SJCRH30 (cell line): Measurements from ENCODE around the gene CDK2. TPM values are rescaled to one million over a fixed set of nuclear protein-coding genes. Genes with fewer than 3 reads are reported as not detected.
"Not testable (repeated sequence)": the region's sequence is repeated elsewhere in the genome, so short reads cannot be mapped to it uniquely, and the experiment has no call there.

Source experiments
- DNase-seq, 2 experiments: peaks; one replicate each; pipeline ENCODE4 v3.0.0-alpha.2; 2015 to 2020
- H3K27ac ChIP-seq: fragments of 250-450 bp; sonication (Bioruptor Pico); 2 replicates; pipeline ENCODE4 v1.5.1; 2020; ENCODE audit warnings: mild to moderate bottlenecking, moderate library complexity
- H3K27me3 ChIP-seq: fragments of 250-450 bp; sonication (Bioruptor Pico); 2 replicates; pipeline ENCODE4 v1.5.1; 2020; ENCODE audit warnings: mild to moderate bottlenecking, moderate library complexity
- H3K36me3 ChIP-seq: fragments of 250-450 bp; sonication (Bioruptor Pico); 2 replicates; pipeline ENCODE4 v1.5.1; 2020; ENCODE audit warnings: mild to moderate bottlenecking, moderate library complexity
- H3K4me1 ChIP-seq: fragments of 250-450 bp; sonication (Bioruptor Pico); 2 replicates; pipeline ENCODE4 v1.5.1; 2020; ENCODE audit warnings: mild to moderate bottlenecking, moderate library complexity
- H3K4me3 ChIP-seq: fragments of 250-450 bp; sonication (Bioruptor Pico); 2 replicates; pipeline ENCODE4 v1.5.1; 2020; ENCODE audit warnings: mild to moderate bottlenecking, moderate library complexity
- H3K9me3 ChIP-seq: fragments of 250-450 bp; sonication (Bioruptor Pico); replicated peaks from 2 replicates; pipeline ENCODE4 v1.5.1; 2020; ENCODE audit warnings: mild to moderate bottlenecking, moderate library complexity
- total RNA-seq: library from RNA; depleted of rRNA; stranded (reverse); fragments of >200 nt; shearing (Covaris generic); gene quantifications from 2 replicates; pipeline ENCODE4 v1.2.3, GENCODE V29; 2014

CDK2 gene
- total RNA-seq, 1 experiment from 2014 or later = 106 TPM

- H3K9me3 ChIP-seq = no peaks in the 10 kb centered on the region
- H3K27me3 ChIP-seq = no peaks in the 10 kb centered on the region
- peaks cover 25% of the 10 kb centered on the region for H3K36me3 ChIP-seq
- no peak for DNase-seq
- no peak overlapping the region for H3K27ac ChIP-seq
- H3K4me3 ChIP-seq = no peak overlapping the region
- peaks cover 12% of the 10 kb centered on the region for H3K4me1 ChIP-seq
Measured at GRCh38 chr12:55982319-55982936, 15.8 kb downstream of the CDK2 start.

GRCh38 chr12:55983232-55983842, 16.7 kb downstream of the CDK2 start:
- no peaks in the 10 kb centered on the region for H3K27me3 ChIP-seq
- no peak overlapping the region for H3K27ac ChIP-seq
- H3K9me3 ChIP-seq = no peaks in the 10 kb centered on the region
- peaks cover 12% of the 10 kb centered on the region for H3K4me1 ChIP-seq
- no peak overlapping the region for H3K4me3 ChIP-seq
- H3K36me3 ChIP-seq = peaks cover 32% of the 10 kb centered on the region
- DNase-seq = no peak

GRCh38 chr12:55984861-55985260, 18.2 kb downstream of the CDK2 start:
- H3K27ac ChIP-seq = no peak overlapping the region
- H3K27me3 ChIP-seq = no peaks in the 10 kb centered on the region
- H3K36me3 ChIP-seq = peaks cover 39% of the 10 kb centered on the region
- H3K9me3 ChIP-seq = no peaks in the 10 kb centered on the region
- H3K4me3 ChIP-seq = no peak overlapping the region
- peaks cover 12% of the 10 kb centered on the region for H3K4me1 ChIP-seq
- no peak for DNase-seq

GRCh38 chr12:55985341-55985740, 18.7 kb downstream of the CDK2 start:
- no peaks in the 10 kb centered on the region for H3K27me3 ChIP-seq
- no peaks in the 10 kb centered on the region for H3K9me3 ChIP-seq
- peaks cover 12% of the 10 kb centered on the region for H3K4me1 ChIP-seq
- peaks cover 39% of the 10 kb centered on the region for H3K36me3 ChIP-seq
- no peak overlapping the region for H3K27ac ChIP-seq
- no peak for DNase-seq
- H3K4me3 ChIP-seq = no peak overlapping the region

- H3K4me3 ChIP-seq, H3K9me3 ChIP-seq, H3K27ac ChIP-seq, H3K27me3 ChIP-seq: not testable (repeated sequence)
- DNase-seq = peak in 1 of 2 experiments; percentile 14
- H3K4me1 ChIP-seq = peaks cover 12% of the 10 kb centered on the region
- H3K36me3 ChIP-seq = peaks cover 40% of the 10 kb centered on the region
Measured at GRCh38 chr12:55985976-55986375, 19.3 kb downstream of the CDK2 start.

- H3K36me3 ChIP-seq = peaks cover 43% of the 10 kb centered on the region
- DNase-seq = no peak
- no peaks in the 10 kb centered on the region for H3K27me3 ChIP-seq
- H3K4me3 ChIP-seq = no peak overlapping the region
- no peaks in the 10 kb centered on the region for H3K9me3 ChIP-seq
- H3K27ac ChIP-seq = no peak overlapping the region
- H3K4me1 ChIP-seq = no peaks in the 10 kb centered on the region
Measured at GRCh38 chr12:55991110-55991509, 24.5 kb downstream of the CDK2 start.

GRCh38 chr12:55993230-55993853, 26.7 kb downstream of the CDK2 start:
- H3K27ac ChIP-seq = no peak overlapping the region
- no peak overlapping the region for H3K4me3 ChIP-seq
- no peaks in the 10 kb centered on the region for H3K4me1 ChIP-seq
- H3K27me3 ChIP-seq = no peaks in the 10 kb centered on the region
- H3K9me3 ChIP-seq = no peaks in the 10 kb centered on the region
- DNase-seq = no peak
- peaks cover 30% of the 10 kb centered on the region for H3K36me3 ChIP-seq

- Histone ChIP-seq H3K36me3 (peaks cover 19% of the 10 kb centered on the region), H3K4me3 (no peak overlapping the region), H3K4me1 (no peaks in the 10 kb centered on the region), H3K27me3 (no peaks in the 10 kb centered on the region), H3K9me3 (no peaks in the 10 kb centered on the region), H3K27ac (no peak overlapping the region)
- DNase-seq = no peak
Measured at GRCh38 chr12:55995366-55995765, 28.7 kb downstream of the CDK2 start.

- Histone ChIP-seq H3K27ac (no peak overlapping the region), H3K27me3 (no peaks in the 10 kb centered on the region)
- peak; percentile 31 to 77 for DNase-seq
Measured at GRCh38 chr12:55996201-55996714, 29.6 kb downstream of the CDK2 start.

GRCh38 chr12:55996715-55997534, 30.3 kb downstream of the CDK2 start, which contains the start of gene SUOX:
Gene SUOX (plus strand): TSS chr12:55997276. CDS start chr12:56002222, 4,946 bp downstream.
- Histone ChIP-seq H3K4me3 (peak within 1 kb of the TSS; percentile 59), H3K4me1 (no peaks in the 10 kb centered on the region), H3K9me3 (no peaks in the 10 kb centered on the region), H3K36me3 (peaks cover 8% of the 10 kb centered on the region; the same call in 1 of the 2 replicates), H3K27ac (no peak within 1 kb of the TSS), H3K27me3 (no peaks in the 10 kb centered on the region)
- DNase-seq = peak; percentile 94 to 95

More at GRCh38 chr12:55996201-55996714, 29.6 kb downstream of the CDK2 start:
- peak overlapping the region; percentile 59 for H3K4me3 ChIP-seq
- peaks cover 10% of the 10 kb centered on the region for H3K36me3 ChIP-seq
- no peaks in the 10 kb centered on the region for H3K4me1 ChIP-seq
- no peaks in the 10 kb centered on the region for H3K9me3 ChIP-seq

GRCh38 chr12:55997535-55997859, 30.9 kb downstream of the CDK2 start:
- Histone ChIP-seq H3K4me1 (no peaks in the 10 kb centered on the region), H3K9me3 (no peaks in the 10 kb centered on the region), H3K27me3 (no peaks in the 10 kb centered on the region), H3K4me3 (peak overlapping the region; percentile 59), H3K27ac (no peak overlapping the region), H3K36me3 (peaks cover 4% of the 10 kb centered on the region; the same call in 1 of the 2 replicates)
- DNase-seq = no peak

- H3K36me3 ChIP-seq, H3K4me1 ChIP-seq, H3K27ac ChIP-seq, H3K4me3 ChIP-seq, H3K27me3 ChIP-seq, H3K9me3 ChIP-seq, DNase-seq: not testable (repeated sequence)
Measured at GRCh38 chr12:55999522-55999921, 32.9 kb downstream of the CDK2 start.

GRCh38 chr12:55999999-56000540, 33.4 kb downstream of the CDK2 start:
- H3K9me3 ChIP-seq = not testable (repeated sequence)

GRCh38 chr12:56001487-56002100, 35.0 kb downstream of the CDK2 start:
- H3K4me1 ChIP-seq = no peaks in the 10 kb centered on the region
- no peaks in the 10 kb centered on the region for H3K27me3 ChIP-seq
- H3K9me3 ChIP-seq = no peaks in the 10 kb centered on the region
- H3K4me3 ChIP-seq = no peak overlapping the region
- no peak for DNase-seq
- no peak overlapping the region for H3K27ac ChIP-seq
- H3K36me3 ChIP-seq = no peaks in the 10 kb centered on the region; the same call in 1 of the 2 replicates

More at GRCh38 chr12:55999999-56000540, 33.4 kb downstream of the CDK2 start:
- H3K27ac ChIP-seq, H3K36me3 ChIP-seq, DNase-seq, H3K27me3 ChIP-seq, H3K4me3 ChIP-seq, H3K4me1 ChIP-seq: not testable (repeated sequence)
